Activated T-helper 17 cell treated with anti-CD3 and anti-CD28 coated beads, Interleukin-2, amount 50 U/mL, for 72 hours (primary cell): ENCODE measurements around the gene TNK1. TPM values are rescaled to one million over a fixed set of nuclear protein-coding genes. Genes with fewer than 3 reads are reported as not detected.

Experiments used
- ATAC-seq: fragments of 150-1000 bp; cut with Tn5 transposase; replicated peaks from 2 replicates; pipeline ENCODE4 v1.10.0; 2021; ENCODE audit warnings: mild to moderate bottlenecking, moderate library complexity
- H3K27ac Mint-ChIP-seq: one replicate; pipeline ENCODE4 v1.8.0; 2022; ENCODE audit warnings: mixed read lengths
- H3K27me3 Mint-ChIP-seq: one replicate; pipeline ENCODE4 v1.8.0; 2022; ENCODE audit warnings: mixed read lengths
- H3K36me3 Mint-ChIP-seq: one replicate; pipeline ENCODE4 v1.8.0; 2022; ENCODE audit warnings: low read depth, mild to moderate bottlenecking, mixed read lengths
- H3K4me1 Mint-ChIP-seq: one replicate; pipeline ENCODE4 v1.8.0; 2022; ENCODE audit warnings: mixed read lengths
- H3K4me3 Mint-ChIP-seq: one replicate; pipeline ENCODE4 v1.8.0; 2022; ENCODE audit warnings: mild to moderate bottlenecking, mixed read lengths
- H3K9me3 Mint-ChIP-seq: one replicate; pipeline ENCODE4 v1.8.0; 2022; ENCODE audit warnings: mixed read lengths
- total RNA-seq, 2 donors: library from RNA; stranded (reverse); gene quantifications; one replicate each; pipeline ENCODE4 v1.2.3, GENCODE V29; 2022

Gene TNK1
- total RNA-seq, 2 donors from 2014 or later: 2.9 to 4.8 TPM

DNA sequence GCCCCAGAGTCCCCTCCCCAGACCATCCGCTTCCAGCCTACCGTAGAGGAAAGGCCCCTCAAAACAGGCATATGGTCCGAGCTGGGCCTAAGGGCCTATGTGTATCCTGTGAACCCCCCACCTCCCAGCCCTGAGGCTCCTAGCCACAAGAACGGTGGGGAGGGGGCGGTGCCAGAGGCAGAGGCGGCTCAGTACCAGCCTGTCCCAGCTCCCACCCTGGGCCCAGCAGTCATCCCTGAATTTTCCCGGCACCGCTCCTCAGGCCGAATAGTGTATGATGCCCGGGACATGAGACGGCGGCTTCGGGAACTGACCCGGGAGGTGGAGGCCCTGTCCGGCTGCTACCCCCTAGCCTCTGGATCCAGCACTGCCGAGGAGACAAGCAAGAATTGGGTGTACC lies 40.3 kb downstream of the TNK1 start:
- no peaks in the 10 kb centered on the region for H3K9me3 Mint-ChIP-seq
- no peaks in the 10 kb centered on the region for H3K27me3 Mint-ChIP-seq
- no peaks in the 10 kb centered on the region for H3K4me1 Mint-ChIP-seq
- no peak overlapping the region for H3K4me3 Mint-ChIP-seq
- no peak overlapping the region for H3K27ac Mint-ChIP-seq
- H3K36me3 Mint-ChIP-seq: no peaks in the 10 kb centered on the region
- ATAC-seq: no peak

DNA sequence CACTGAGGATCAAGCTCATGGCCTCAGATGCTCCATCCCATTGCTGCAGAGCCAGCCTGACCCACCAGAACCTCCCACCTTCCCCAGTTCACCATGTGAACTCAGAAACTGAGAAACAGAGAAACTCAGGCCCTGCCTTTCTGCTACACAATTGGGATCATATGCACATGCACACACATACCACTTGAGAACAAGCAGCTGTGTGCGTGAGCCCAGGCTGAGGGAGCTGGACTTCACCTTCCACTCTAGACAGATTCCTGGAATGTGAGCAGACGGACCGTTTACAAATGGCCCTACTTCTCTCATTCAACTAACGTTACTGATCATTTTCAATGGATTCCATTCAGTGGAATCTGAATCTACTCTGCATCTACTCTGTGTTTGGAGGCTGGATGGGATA lies 42.8 kb downstream of the TNK1 start:
- H3K36me3 Mint-ChIP-seq: no peaks in the 10 kb centered on the region
- no peaks in the 10 kb centered on the region for H3K27me3 Mint-ChIP-seq
- no peaks in the 10 kb centered on the region for H3K9me3 Mint-ChIP-seq
- no peaks in the 10 kb centered on the region for H3K4me1 Mint-ChIP-seq
- no peak overlapping the region for H3K27ac Mint-ChIP-seq
- ATAC-seq: no peak
- H3K4me3 Mint-ChIP-seq: no peak overlapping the region

DNA sequence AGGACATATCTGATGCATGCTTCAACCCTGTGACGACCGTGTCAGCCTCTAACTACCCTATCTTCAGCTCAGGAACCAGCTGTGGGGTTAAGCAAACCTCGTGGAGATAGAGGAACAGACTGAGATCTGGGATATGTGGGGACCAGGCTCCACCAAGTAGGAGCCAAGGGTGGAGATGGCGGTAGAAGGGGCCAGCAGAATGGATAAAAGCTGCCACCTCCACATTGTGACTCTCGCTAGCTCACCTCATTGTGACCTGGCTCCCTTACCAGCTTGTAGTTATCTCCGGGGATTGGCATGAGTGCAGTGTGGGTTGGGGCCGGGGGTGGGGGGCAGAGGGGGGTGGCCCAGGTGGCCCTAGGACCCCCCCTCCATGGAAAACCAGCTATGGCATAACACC lies 44.4 kb downstream of the TNK1 start, which contains the start of gene SPEM2:
Gene SPEM2, plus strand, starts transcription at position 301 of the 400 bp plus-strand sequence. Its CDS starts 73 bp downstream, at position 374.
- no peaks in the 10 kb centered on the region for H3K27me3 Mint-ChIP-seq
- no peak within 1 kb of the TSS for H3K4me3 Mint-ChIP-seq
- no peak for ATAC-seq
- H3K9me3 Mint-ChIP-seq: no peaks in the 10 kb centered on the region
- no peak within 1 kb of the TSS for H3K27ac Mint-ChIP-seq
- no peaks in the 10 kb centered on the region for H3K36me3 Mint-ChIP-seq
- no peaks in the 10 kb centered on the region for H3K4me1 Mint-ChIP-seq

DNA sequence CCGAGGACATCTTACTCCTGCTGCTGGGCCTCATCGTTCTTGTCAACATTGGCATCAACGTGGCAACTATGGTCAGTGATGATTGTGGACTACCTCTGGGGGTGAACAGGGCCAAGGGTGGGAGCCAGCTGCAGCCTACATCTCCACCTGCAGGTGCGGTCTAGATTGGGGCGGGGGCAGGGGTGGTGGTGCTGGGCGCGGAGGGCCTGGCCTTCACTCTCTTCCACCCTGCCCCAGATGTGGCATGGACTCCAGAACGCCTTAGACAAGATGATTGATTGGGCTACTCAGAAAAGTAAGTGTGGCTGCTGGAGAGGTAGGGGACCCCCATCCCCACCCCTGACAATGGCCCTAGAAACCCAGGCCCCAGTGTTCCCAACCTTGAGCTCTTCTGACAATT lies 44.9 kb downstream of the TNK1 start:
- Mint-ChIP-seq H3K36me3 (no peaks in the 10 kb centered on the region), H3K4me3 (no peak overlapping the region), H3K4me1 (no peaks in the 10 kb centered on the region), H3K27me3 (no peaks in the 10 kb centered on the region), H3K27ac (no peak overlapping the region), H3K9me3 (no peaks in the 10 kb centered on the region)
- ATAC-seq: no peak

DNA sequence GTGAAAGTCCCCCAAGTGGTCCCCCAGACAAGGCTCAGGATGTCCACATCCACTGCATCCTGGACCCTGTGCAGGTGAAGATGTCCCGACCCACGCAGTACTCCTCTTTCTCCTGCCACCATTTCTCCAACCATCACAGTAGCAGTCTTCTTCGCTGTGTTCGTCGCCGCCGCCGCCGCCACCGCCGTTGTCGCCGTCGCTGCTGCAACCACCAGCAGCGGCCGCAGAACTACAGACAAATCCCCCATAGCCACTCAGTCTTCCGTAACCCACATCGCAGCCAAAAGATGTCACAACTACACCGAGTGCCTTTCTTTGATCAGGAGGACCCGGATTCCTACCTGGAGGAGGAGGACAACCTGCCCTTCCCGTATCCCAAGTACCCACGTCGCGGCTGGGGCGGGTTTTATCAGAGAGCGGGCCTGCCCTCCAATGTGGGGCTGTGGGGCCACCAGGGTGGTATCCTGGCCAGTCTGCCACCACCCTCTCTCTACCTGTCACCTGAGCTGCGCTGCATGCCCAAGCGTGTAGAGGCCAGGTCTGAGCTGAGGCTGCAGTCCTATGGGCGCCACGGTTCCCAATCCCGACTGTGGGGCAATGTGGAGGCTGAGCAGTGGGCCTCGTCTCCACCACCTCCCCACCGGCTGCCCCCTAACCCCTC lies 45.4 kb downstream of the TNK1 start:
- no peak for ATAC-seq
- H3K36me3 Mint-ChIP-seq: no peaks in the 10 kb centered on the region
- no peak overlapping the region for H3K27ac Mint-ChIP-seq
- no peak overlapping the region for H3K4me3 Mint-ChIP-seq
- no peaks in the 10 kb centered on the region for H3K9me3 Mint-ChIP-seq
- no peaks in the 10 kb centered on the region for H3K4me1 Mint-ChIP-seq
- no peaks in the 10 kb centered on the region for H3K27me3 Mint-ChIP-seq

DNA sequence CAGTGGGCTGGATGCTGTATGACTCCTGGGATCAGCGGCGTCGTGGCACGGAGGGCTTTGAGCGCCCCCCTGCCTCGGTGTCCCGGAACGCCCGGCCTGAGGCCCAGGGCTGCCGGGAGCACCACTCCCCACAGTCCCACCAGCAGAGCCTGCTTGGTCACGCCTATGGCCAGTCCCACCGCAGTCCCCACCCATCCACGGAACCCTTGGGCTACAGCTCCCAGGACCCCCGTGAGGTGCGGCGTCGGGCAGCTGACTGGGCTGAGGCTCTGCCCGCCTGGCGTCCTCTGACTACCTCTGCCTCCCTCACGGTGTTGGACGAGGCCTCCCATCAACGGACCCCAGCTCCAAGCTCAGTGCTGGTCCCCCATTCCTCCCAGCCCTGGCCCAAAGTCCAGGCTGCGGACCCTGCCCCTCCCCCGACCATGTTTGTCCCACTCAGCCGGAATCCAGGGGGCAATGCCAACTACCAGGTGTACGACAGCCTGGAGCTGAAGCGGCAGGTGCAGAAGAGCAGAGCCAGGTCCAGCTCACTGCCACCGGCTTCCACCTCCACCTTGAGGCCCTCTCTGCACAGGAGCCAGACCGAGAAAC lies 46.1 kb downstream of the TNK1 start:
- no peaks in the 10 kb centered on the region for H3K9me3 Mint-ChIP-seq
- no peaks in the 10 kb centered on the region for H3K36me3 Mint-ChIP-seq
- no peak overlapping the region for H3K4me3 Mint-ChIP-seq
- ATAC-seq: no peak
- no peaks in the 10 kb centered on the region for H3K4me1 Mint-ChIP-seq
- H3K27ac Mint-ChIP-seq: no peak overlapping the region
- H3K27me3 Mint-ChIP-seq: no peaks in the 10 kb centered on the region

DNA sequence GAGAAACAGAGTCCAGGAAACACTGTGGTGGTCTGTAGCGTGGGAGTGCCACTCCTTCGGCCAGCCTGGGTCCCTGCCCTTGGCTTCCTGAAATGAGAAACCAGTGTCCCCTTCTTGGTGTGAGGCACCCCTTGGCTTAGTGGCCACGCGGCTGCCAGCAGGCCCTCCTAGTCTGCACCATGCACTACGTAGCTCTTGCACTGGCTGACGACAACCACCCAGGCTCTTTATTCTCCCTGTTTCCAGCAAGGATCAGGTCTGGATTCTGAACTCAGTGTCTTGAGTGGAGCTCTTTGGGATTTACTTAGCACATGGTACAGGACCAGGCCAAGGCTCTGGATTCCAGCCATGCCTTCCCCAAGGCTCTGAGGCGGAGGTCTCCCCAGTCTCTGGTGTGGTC lies 46.7 kb downstream of the TNK1 start:
- no peak overlapping the region for H3K4me3 Mint-ChIP-seq
- ATAC-seq: no peak
- no peaks in the 10 kb centered on the region for H3K9me3 Mint-ChIP-seq
- H3K4me1 Mint-ChIP-seq: no peaks in the 10 kb centered on the region
- no peak overlapping the region for H3K27ac Mint-ChIP-seq
- H3K27me3 Mint-ChIP-seq: no peaks in the 10 kb centered on the region
- no peaks in the 10 kb centered on the region for H3K36me3 Mint-ChIP-seq

DNA sequence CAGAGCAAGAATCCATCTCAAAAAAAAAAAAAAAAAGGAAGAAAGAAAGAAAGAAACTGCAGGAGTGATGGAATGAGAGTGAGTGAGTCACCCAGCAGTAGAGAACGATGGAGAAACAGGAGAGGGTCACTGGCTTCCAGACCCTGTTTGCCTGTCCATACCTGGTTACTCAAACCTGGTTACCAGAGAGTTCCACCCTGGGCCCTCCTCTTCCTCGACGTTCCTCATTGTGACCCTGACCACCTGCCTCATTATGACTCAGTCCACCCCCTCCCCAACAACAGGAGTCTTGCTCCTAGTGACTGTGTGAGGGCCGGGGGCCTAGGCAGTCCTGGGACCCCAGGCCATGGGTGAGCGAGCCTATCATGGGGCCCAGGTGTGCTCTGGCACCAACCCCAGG lies 47.7 kb downstream of the TNK1 start, which contains the start of gene SPEM3:
Gene SPEM3, plus strand, starts transcription at position 301 of the 400 bp plus-strand sequence. Its CDS starts 46 bp downstream, at position 347.
- Mint-ChIP-seq H3K27me3 (no peaks in the 10 kb centered on the region), H3K4me1 (no peaks in the 10 kb centered on the region), H3K9me3 (no peaks in the 10 kb centered on the region), H3K36me3 (no peaks in the 10 kb centered on the region), H3K4me3 (no peak within 1 kb of the TSS), H3K27ac (no peak within 1 kb of the TSS)
- ATAC-seq: no peak

DNA sequence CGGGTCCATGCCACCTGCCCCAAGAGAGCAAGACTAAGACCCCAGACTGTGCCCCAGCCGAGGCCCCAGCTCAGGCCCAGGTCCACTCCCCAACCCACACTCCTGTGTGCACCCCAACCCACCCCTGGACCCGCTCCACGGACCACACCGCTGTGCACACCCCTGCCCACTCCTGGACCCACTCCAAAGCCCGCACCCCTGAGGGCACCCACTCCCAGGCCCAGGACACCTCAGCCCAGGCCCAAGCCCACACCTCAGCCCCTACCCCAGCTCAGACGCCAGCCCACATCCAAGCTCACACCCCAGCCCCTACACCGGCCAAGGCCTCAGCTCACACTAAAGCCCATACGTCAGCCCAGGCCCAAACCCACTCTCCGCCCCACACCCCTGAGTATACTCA lies 48.8 kb downstream of the TNK1 start:
- no peak overlapping the region for H3K4me3 Mint-ChIP-seq
- no peaks in the 10 kb centered on the region for H3K36me3 Mint-ChIP-seq
- H3K4me1 Mint-ChIP-seq: no peaks in the 10 kb centered on the region
- no peaks in the 10 kb centered on the region for H3K9me3 Mint-ChIP-seq
- no peaks in the 10 kb centered on the region for H3K27me3 Mint-ChIP-seq
- no peak overlapping the region for H3K27ac Mint-ChIP-seq
- ATAC-seq: no peak

DNA sequence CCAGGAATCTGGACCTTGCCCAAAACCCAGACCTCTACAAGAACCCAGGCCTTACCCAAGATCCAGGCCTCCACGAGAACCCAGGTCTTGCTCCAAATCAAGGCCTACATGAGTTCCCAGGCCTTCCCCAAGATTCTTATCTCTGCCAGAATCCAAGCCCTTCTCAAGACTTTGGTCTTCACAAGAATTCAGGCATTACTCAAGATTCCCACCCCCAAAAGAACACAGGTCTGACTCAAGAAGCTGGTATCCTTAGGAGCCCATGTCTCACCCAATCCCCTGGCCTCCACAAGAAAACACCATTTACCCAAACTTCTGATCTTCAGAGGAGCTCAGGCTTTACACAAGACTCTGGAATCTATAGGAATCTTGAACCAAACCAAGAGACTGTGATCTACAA lies 50.3 kb downstream of the TNK1 start:
- no peaks in the 10 kb centered on the region for H3K4me1 Mint-ChIP-seq
- H3K36me3 Mint-ChIP-seq: peaks cover 9% of the 10 kb centered on the region
- no peaks in the 10 kb centered on the region for H3K9me3 Mint-ChIP-seq
- no peak for ATAC-seq
- H3K27ac Mint-ChIP-seq: peak overlapping the region; percentile 13
- no peak overlapping the region for H3K4me3 Mint-ChIP-seq
- no peaks in the 10 kb centered on the region for H3K27me3 Mint-ChIP-seq

DNA sequence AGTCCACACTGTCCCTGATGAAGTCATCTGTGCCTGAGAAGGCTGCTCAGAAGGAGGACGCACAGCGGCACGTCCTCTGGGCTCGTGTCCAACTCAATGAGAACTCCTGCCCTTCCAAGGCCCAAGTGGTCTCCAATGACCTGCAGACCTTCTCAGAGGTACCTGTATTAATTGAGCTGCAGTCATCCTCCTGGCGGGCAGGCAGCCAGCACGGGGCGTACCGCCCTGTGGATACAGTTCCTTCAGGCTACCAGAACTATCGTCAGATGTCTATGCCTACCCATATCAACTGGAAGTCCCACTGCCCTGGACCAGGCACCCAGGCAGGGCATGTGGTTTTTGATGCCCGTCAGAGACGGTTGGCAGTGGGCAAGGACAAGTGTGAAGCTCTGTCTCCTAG lies 51.4 kb downstream of the TNK1 start:
- H3K27ac Mint-ChIP-seq: no peak overlapping the region
- H3K9me3 Mint-ChIP-seq: no peaks in the 10 kb centered on the region
- peaks cover 18% of the 10 kb centered on the region for H3K36me3 Mint-ChIP-seq
- ATAC-seq: no peak
- no peak overlapping the region for H3K4me3 Mint-ChIP-seq
- no peaks in the 10 kb centered on the region for H3K4me1 Mint-ChIP-seq
- H3K27me3 Mint-ChIP-seq: no peaks in the 10 kb centered on the region

DNA sequence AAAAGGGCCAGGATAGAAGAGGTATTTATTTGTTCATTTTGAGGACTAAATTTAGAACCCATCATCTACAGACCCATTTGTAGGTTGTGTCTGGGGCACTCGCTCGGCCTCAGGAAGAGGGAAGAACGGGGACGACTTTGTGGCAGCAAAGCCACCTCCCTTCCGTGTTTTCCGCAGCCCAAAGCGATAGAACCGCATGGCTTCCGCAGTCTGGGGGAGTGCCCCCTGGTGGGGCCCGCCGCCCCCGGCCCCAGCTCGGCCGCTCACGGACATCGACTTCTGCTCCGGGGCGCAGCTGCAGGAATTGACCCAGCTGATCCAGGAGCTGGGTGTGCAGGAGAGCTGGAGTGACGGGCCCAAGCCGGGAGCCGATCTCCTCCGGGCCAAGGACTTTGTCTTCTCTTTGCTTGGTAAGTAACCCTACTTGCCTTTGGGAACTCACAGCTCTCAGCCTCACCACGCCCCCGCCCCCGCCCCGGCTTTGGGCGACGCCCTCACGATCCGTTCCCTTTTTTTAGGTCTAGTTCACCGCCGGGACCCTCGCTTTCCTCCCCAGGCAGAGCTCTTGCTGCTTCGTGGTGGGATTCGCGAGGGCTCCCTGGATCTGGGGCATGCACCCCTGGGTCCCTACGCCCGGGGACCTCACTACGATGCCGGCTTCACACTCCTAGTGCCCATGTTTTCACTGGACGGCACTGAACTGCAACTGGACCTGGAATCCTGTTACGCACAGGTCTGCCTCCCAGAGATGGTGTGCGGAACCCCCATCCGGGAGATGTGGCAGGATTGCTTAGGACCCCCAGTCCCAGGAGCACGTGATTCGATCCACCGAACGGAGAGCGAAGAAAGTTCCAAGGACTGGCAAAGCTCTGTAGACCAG lies 55.0 kb downstream of the TNK1 start:
- Mint-ChIP-seq H3K27me3 (peaks cover 13% of the 10 kb centered on the region), H3K27ac (peak overlapping the region; percentile 94), H3K9me3 (no peaks in the 10 kb centered on the region), H3K4me1 (peaks cover 18% of the 10 kb centered on the region), H3K36me3 (peaks cover 47% of the 10 kb centered on the region), H3K4me3 (peak overlapping the region; percentile 95)
- ATAC-seq: peak; percentile 28

DNA sequence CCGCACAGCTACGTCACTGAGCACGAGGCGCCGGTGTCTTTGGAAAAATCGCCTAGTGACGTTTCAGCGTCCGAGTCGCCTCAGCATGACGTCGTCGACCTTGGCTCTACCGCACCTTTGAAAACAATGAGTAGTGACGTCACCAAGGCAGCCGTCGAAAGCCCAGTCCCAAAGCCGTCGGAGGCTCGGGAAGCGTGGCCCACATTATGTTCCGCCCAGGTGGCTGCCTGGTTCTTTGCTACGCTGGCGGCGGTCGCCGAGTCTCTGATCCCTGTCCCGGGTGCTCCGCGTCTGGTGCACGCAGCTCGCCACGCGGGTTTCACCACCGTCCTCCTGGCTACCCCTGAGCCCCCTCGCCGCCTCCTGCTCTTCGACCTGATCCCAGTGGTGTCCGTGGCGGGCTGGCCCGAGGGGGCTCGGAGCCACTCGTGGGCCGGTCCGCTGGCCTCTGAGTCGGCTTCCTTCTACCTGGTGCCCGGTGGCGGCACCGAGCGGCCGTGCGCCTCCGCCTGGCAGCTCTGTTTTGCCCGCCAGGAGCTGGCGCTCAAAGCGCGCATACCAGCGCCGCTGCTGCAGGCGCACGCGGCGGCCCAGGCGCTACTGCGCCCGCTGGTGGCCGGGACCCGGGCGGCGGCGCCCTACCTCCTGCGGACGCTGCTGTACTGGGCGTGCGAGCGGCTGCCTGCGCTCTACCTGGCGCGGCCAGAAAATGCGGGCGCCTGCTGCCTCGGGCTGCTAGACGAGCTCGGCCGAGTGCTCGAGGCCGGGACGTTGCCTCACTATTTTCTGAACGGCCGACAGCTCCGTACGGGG lies 55.9 kb downstream of the TNK1 start:
- Mint-ChIP-seq H3K27me3 (peaks cover 13% of the 10 kb centered on the region), H3K4me1 (peaks cover 18% of the 10 kb centered on the region), H3K27ac (peak overlapping the region; percentile 85), H3K4me3 (peak overlapping the region; percentile 95), H3K36me3 (peaks cover 47% of the 10 kb centered on the region), H3K9me3 (no peaks in the 10 kb centered on the region)
- ATAC-seq: peak; percentile 69

DNA sequence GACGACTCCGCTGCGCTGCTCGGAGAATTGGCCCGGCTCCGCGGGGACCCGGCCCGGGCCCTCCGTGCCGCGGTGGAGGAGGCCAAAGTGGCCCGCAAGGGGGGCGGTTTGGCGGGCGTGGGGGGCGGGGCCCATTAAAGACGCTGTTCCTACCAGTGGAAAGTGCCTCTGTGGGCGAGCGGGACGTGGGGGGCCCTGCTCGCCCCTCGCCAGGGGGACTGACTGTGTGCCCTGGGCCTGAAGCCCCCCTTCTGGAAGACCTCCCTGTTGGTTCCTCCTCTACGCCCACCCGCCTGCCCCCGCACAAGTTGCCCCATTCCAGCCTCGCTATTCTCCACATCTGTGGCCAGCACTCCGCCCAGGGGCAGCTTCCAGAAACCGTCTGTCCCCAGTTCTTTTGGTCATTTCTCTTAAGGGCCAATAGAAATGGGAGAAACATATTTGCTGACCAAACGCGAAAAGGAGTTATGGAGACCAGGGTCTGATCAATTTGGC lies 56.5 kb downstream of the TNK1 start:
- Mint-ChIP-seq H3K9me3 (no peaks in the 10 kb centered on the region), H3K4me3 (peak overlapping the region; percentile 95), H3K27me3 (peaks cover 19% of the 10 kb centered on the region), H3K27ac (peak overlapping the region; percentile 78), H3K4me1 (peaks cover 18% of the 10 kb centered on the region), H3K36me3 (peaks cover 47% of the 10 kb centered on the region)
- no peak for ATAC-seq
